Endothelial cell of umbilical vein (primary cell): ENCODE measurements around the gene SUPT5H. TPM values are rescaled to one million over a fixed set of nuclear protein-coding genes. Genes with fewer than 3 reads are reported as not detected.

Experiments used
- BruUV-seq: library from RNA; stranded (reverse); fragments of 400-500 nt; replicated peaks from 2 replicates; lab custom pipeline; 2021; lab: Mats Ljungman, UMichigan
- CTCF ChIA-PET: fragments of 300-600, 350-600 bp; sonication (Branson Sonifier 250); formaldehyde crosslinking; loops from one replicate; lab custom pipeline; 2021; ENCODE audit warnings: antibody characterized with exemption, inconsistent platforms; lab: Charles Lee
- POLR2A ChIA-PET: fragments of 300-600, 350-600 bp; sonication (Branson Sonifier 250); formaldehyde crosslinking; loops from one replicate; lab custom pipeline; 2021; ENCODE audit warnings: antibody characterized with exemption, inconsistent platforms; lab: Charles Lee
- DNase-seq: peaks from one replicate; pipeline ENCODE4 v3.0.0-alpha.2; 2011; ENCODE audit warnings: low read depth, low spot score
- FAIRE-seq: peaks from 2 replicates; lab custom pipeline; 2011; peaks lifted over from hg19 to GRCh38; lab: Jason Lieb, UNC
- H2AFZ ChIP-seq: 2 replicates; pipeline ENCODE4 v1.6.0; 2012; ENCODE audit warnings: low read depth, low read length, control low read depth, inconsistent platforms
- H3K27ac ChIP-seq: 2 replicates; pipeline ENCODE4 v1.5.1; 2011; ENCODE audit warnings: low read depth, mild to moderate bottlenecking, control low read depth, low read length, moderate library complexity; ENCODE audit not compliant: insufficient read depth
- H3K27me3 ChIP-seq, 2 experiments: 2 replicates each; pipeline versions ENCODE4 v1.6.0 to v1.6.1; 2011; ENCODE audit warnings: low read length in 2 of 2, mixed read lengths in 1 of 2; ENCODE audit not compliant: control insufficient read depth in 2 of 2, insufficient read depth in 2 of 2
- H3K36me3 ChIP-seq, 2 experiments: 2 replicates in 1 of 2; 3 replicates in 1 of 2; pipeline ENCODE4 v1.5.1; 2011; ENCODE audit warnings: low read length in 2 of 2, mild to moderate bottlenecking in 1 of 2, moderate library complexity in 1 of 2; ENCODE audit not compliant: control insufficient read depth in 2 of 2, insufficient read depth in 2 of 2; ENCODE audit errors: extremely low read depth in 1 of 2
- H3K4me1 ChIP-seq: 3 replicates; pipeline ENCODE4 v1.5.1; 2011; ENCODE audit warnings: mild to moderate bottlenecking, low read length; ENCODE audit not compliant: control insufficient read depth, insufficient read depth; ENCODE audit errors: extremely low read depth
- H3K4me2 ChIP-seq: 2 replicates; pipeline ENCODE4 v1.6.1; 2011; ENCODE audit warnings: low read length, control low read depth, mixed read lengths; ENCODE audit not compliant: insufficient read depth
- H3K4me3 ChIP-seq, 3 experiments: fragments of 200-600 bp in 1 of 3; sonication (generic), shearing (Covaris generic) in 1 of 3; replicated peaks in 1 of 3; 2 replicates each; pipeline ENCODE4 v1.5.1; 2011 to 2016; ENCODE audit warnings: control low read depth in 3 of 3, low read length in 3 of 3, mild to moderate bottlenecking in 2 of 3, inconsistent platforms in 1 of 3, low read depth in 1 of 3, moderate library complexity in 1 of 3; ENCODE audit not compliant: insufficient read depth in 1 of 3
- H3K79me2 ChIP-seq: 2 replicates; pipeline ENCODE4 v1.6.0; 2012; ENCODE audit warnings: low read length, inconsistent platforms; ENCODE audit not compliant: control insufficient read depth, insufficient read depth
- H3K9ac ChIP-seq: replicated peaks from 2 replicates; pipeline ENCODE3; 2011; ENCODE audit warnings: low read length, control low read depth; ENCODE audit not compliant: insufficient read depth; ENCODE audit errors: extremely low read depth
- H3K9me1 ChIP-seq: replicated peaks from 3 replicates; pipeline ENCODE4 v1.6.0; 2011; ENCODE audit warnings: mild to moderate bottlenecking, low read length; ENCODE audit not compliant: control insufficient read depth, insufficient read depth; ENCODE audit errors: extremely low read depth
- H3K9me3 ChIP-seq: replicated peaks from 2 replicates; pipeline ENCODE4 v1.5.1; 2012; ENCODE audit warnings: low read length, inconsistent platforms; ENCODE audit not compliant: control insufficient read depth, insufficient read depth
- H4K20me1 ChIP-seq: replicated peaks from 2 replicates; pipeline ENCODE3; 2011; ENCODE audit warnings: mild to moderate bottlenecking, low read length; ENCODE audit not compliant: control insufficient read depth, insufficient read depth; ENCODE audit errors: extremely low read depth
- CTCF ChIP-seq, 2 donors: IDR thresholded peaks; 1 replicate in 1 of 2; 2 replicates in 1 of 2; pipeline ENCODE4 v1.5.1; 2011; ENCODE audit warnings: low read length in 2 of 2, mild to moderate bottlenecking in 2 of 2, moderate library complexity in 2 of 2, control low read depth in 1 of 2, inconsistent platforms in 1 of 2, low read depth in 1 of 2; ENCODE audit not compliant: insufficient read depth in 1 of 2; ENCODE audit errors: extremely low read depth in 1 of 2
- EZH2 ChIP-seq: IDR thresholded peaks from 2 replicates; pipeline ENCODE4 v1.6.1; 2012; ENCODE audit warnings: borderline replicate concordance, low read depth, mild to moderate bottlenecking, moderate library complexity, low read length, inconsistent platforms; ENCODE audit not compliant: severe bottlenecking
- FOS ChIP-seq: IDR thresholded peaks from 2 replicates; pipeline ENCODE4 v1.6.1; 2011; ENCODE audit warnings: mild to moderate bottlenecking, low read length, moderate library complexity, borderline replicate concordance; ENCODE audit not compliant: insufficient read depth
- GATA2 ChIP-seq: IDR thresholded peaks from 2 replicates; pipeline ENCODE4 v1.7.0; 2011; ENCODE audit warnings: low read depth, mild to moderate bottlenecking, moderate library complexity, mixed read lengths, low read length; ENCODE audit not compliant: insufficient read length, insufficient read depth
- JUN ChIP-seq: IDR thresholded peaks from 2 replicates; pipeline ENCODE4 v1.6.1; 2011; ENCODE audit warnings: borderline replicate concordance, low read depth; ENCODE audit not compliant: insufficient read length, insufficient read depth
- MAX ChIP-seq: IDR thresholded peaks from 2 replicates; pipeline ENCODE4 v1.6.1; 2011; ENCODE audit not compliant: insufficient read depth, insufficient read length
- MYC ChIP-seq: IDR thresholded peaks from one replicate; pipeline ENCODE4 v1.6.1; 2011; ENCODE audit warnings: mild to moderate bottlenecking, low read depth, low read length
- POLR2A ChIP-seq: IDR thresholded peaks from 2 replicates; pipeline ENCODE4 v1.6.1; 2012; ENCODE audit warnings: low read depth, mild to moderate bottlenecking, control low read depth, low read length
- POLR2AphosphoS5 ChIP-seq: IDR thresholded peaks from 2 replicates; pipeline ENCODE4 v1.6.1; 2012; ENCODE audit warnings: low read depth, mild to moderate bottlenecking, control low read depth, low read length, moderate library complexity; ENCODE audit not compliant: insufficient read depth
- dilution Hi-C: fragments of 300-500 bp; cut with MboI; formaldehyde crosslinking; loops from one replicate; pipeline ENCODE4 v1.15.0; 2019; ENCODE audit warnings: low sequenced_read_pairs; ENCODE audit not compliant: extremely low pct_ligation_motif_present
- intact Hi-C: fragments of 100-400 bp; cut with micrococcal nuclease; formaldehyde crosslinking; loops from one replicate; pipeline ENCODE4 v1.10.0; 2022
- polyA plus RNA-seq, 4 experiments: library from polyadenylated mRNA; depleted of rRNA in 3 of 4; stranded (reverse) in 3 of 4; unstranded in 1 of 4; fragments of >200 nt; gene quantifications; 2 replicates each; pipeline versions ENCODE4 v1.2.1 to v1.2.3, GENCODE V29; 2011 to 2012; ENCODE audit warnings: missing spikeins in 1 of 4
- total RNA-seq: library from RNA; stranded (reverse); gene quantifications from 2 replicates; pipeline ENCODE4 v1.2.3, GENCODE V29; 2021

The SUPT5H gene
- total and polyA plus RNA-seq, 2 donors (not counting 3 experiments of a cell fraction or from before 2014, with no cell fraction given): 87.6 to 120 TPM

- Histone ChIP-seq H3K4me2 (no peak overlapping the region), H3K27ac (no peak overlapping the region), H3K4me1 (peaks cover 14% of the 10 kb centered on the region), H3K79me2 (no peaks in the 10 kb centered on the region), H4K20me1 (no peaks in the 10 kb centered on the region), H3K4me3 (no peak overlapping the region), H2AFZ (no peak overlapping the region), H3K9me3 (no peaks in the 10 kb centered on the region), H3K27me3 (no peaks in the 10 kb centered on the region), H3K9me1 (no peaks in the 10 kb centered on the region), H3K36me3 (peaks cover 0 to 15% of the 10 kb centered on the region in 2 experiments), H3K9ac (no peak overlapping the region)
- no peak for DNase-seq
- intact Hi-C loops: no loop called here
- CTCF ChIA-PET: interaction anchor here (0.5 to 4.5 kb wide), 20 partner anchors 9 to 465 kb away, joined by 3 to 147 read pairs (median 3); partner anchors contain the start of genes EID2B, PLEKHG2, RPS16 and SAMD4B
- no peak for TF ChIP-seq MYC
- TF ChIP-seq POLR2AphosphoS5: no peak
- TF ChIP-seq FOS: no peak
- no peak for TF ChIP-seq POLR2A
- no peak for TF ChIP-seq MAX
- no peak for TF ChIP-seq CTCF (IDR thresholded peaks at IDR 0.05; ENCODE audit: extremely low read depth in 1 of 2, insufficient read depth in 1 of 2, low read depth in 1 of 2, low read length in 2 of 2)
- TF ChIP-seq GATA2: no peak
- TF ChIP-seq EZH2: no peak
- TF ChIP-seq JUN: no peak
- dilution Hi-C loops: no loop called here
- POLR2A ChIA-PET: interaction anchor here (1.0 to 1.2 kb wide), 2 partner anchors 9 to 13 kb away, joined by 8 to 10 read pairs; partner anchors contain the start of gene ZFP36
- BruUV-seq: no TSS peak
- FAIRE-seq: no peak
Observed at GRCh38 chr19:39398297-39398864, 47.0 kb upstream of the SUPT5H start.
